HCT116 (cell line): Measurements from ENCODE around the gene PDCD5. TPM values are rescaled to one million over a fixed set of nuclear protein-coding genes. Genes with fewer than 3 reads are reported as not detected.

ENCODE experiments used
- ATAC-seq: fragments of 200-7000 bp; cut with Tn5 transposase; 2 replicates; pipeline ENCODE4 v1.9.1; 2020; ENCODE audit warnings: mild to moderate bottlenecking, moderate library complexity
- BruUV-seq: library from RNA; stranded (reverse); fragments of 400-500 nt; replicated peaks from 2 replicates; lab custom pipeline; 2021; lab: Mats Ljungman, UMichigan
- CTCF ChIA-PET: fragments of 300-600 bp; sonication (Branson Sonifier 250); formaldehyde crosslinking; loops from one replicate; lab custom pipeline; 2021; ENCODE audit warnings: antibody characterized with exemption; lab: Charles Lee
- POLR2A ChIA-PET: fragments of 300-600, 350-600 bp; sonication (Branson Sonifier 250); formaldehyde crosslinking; loops from one replicate; lab custom pipeline; 2021; ENCODE audit warnings: antibody characterized with exemption; lab: Charles Lee
- RAD21 ChIA-PET, 2 experiments: fragments of 300-600 bp; sonication (Branson Sonifier 250); formaldehyde crosslinking; loops; one replicate each; lab custom pipeline; 2023; ENCODE audit warnings: low total read pairs in 2 of 2; ENCODE audit not compliant: uncharacterized antibody in 2 of 2, unreplicated experiment in 2 of 2, low non-redundant PET in 1 of 2; lab: Charles Lee
- DNase-seq: peaks from one replicate; pipeline ENCODE4 v3.0.0-alpha.2; 2010; ENCODE audit warnings: low read depth, low spot score
- H2AFZ ChIP-seq: fragments of 200-600 bp; shearing (Covaris generic), sonication (generic); 2 replicates; pipeline ENCODE4 v1.6.1; 2017; ENCODE audit warnings: low read depth, mixed run types, mixed read lengths, antibody characterized with exemption, low read length; ENCODE audit not compliant: poor library complexity, severe bottlenecking
- H3K27ac ChIP-seq: 2 replicates; pipeline ENCODE4 v1.5.1; 2012; ENCODE audit warnings: low read depth, low read length
- H3K27me3 ChIP-seq: fragments of 200-600 bp; sonication (generic); 2 replicates; pipeline ENCODE4 v1.6.1; 2016; ENCODE audit warnings: mixed run types, low read length, mixed read lengths; ENCODE audit not compliant: insufficient read depth
- H3K36me3 ChIP-seq, 2 experiments: fragments of 200-500 bp in 1 of 2; fragments of 200-600 bp in 1 of 2; sonication (Bioruptor generic) in 1 of 2; sonication (generic) in 1 of 2; 2 replicates each; pipeline versions ENCODE4 v1.5.1 to v1.6.1; 2014 to 2016; ENCODE audit warnings: low read length in 2 of 2, inconsistent platforms in 1 of 2, mixed read lengths in 1 of 2, mixed run types in 1 of 2; ENCODE audit not compliant: insufficient read depth in 2 of 2, control insufficient read depth in 1 of 2
- H3K4me1 ChIP-seq, 2 experiments: fragments of 200-600 bp in 1 of 2; sonication (generic) in 1 of 2; 2 replicates each; pipeline versions ENCODE4 v1.5.1 to v1.6.1; 2012 to 2017; ENCODE audit warnings: low read length in 2 of 2, inconsistent platforms in 1 of 2, mild to moderate bottlenecking in 1 of 2, mixed read lengths in 1 of 2, mixed run types in 1 of 2, moderate library complexity in 1 of 2; ENCODE audit not compliant: insufficient read depth in 2 of 2, control insufficient read depth in 1 of 2
- H3K4me2 ChIP-seq: fragments of 200-600 bp; sonication (generic); 2 replicates; pipeline ENCODE4 v1.6.1; 2017; ENCODE audit warnings: mixed run types, low read length, mixed read lengths
- H3K4me3 ChIP-seq, 2 experiments: fragments of 200-600 bp in 1 of 2; sonication (generic) in 1 of 2; replicated peaks in 1 of 2; 2 replicates each; pipeline ENCODE4 v1.5.1; 2011 to 2016; ENCODE audit warnings: low read length in 2 of 2, control low read depth in 1 of 2, low read depth in 1 of 2, mild to moderate bottlenecking in 1 of 2, mixed read lengths in 1 of 2, mixed run types in 1 of 2
- H3K79me2 ChIP-seq: fragments of 200-600 bp; sonication (generic); 2 replicates; pipeline ENCODE4 v1.6.1; 2017; ENCODE audit warnings: mild to moderate bottlenecking, mixed run types, low read length, moderate library complexity, mixed read lengths; ENCODE audit not compliant: insufficient read depth
- H3K9ac ChIP-seq: fragments of 200-600 bp; sonication (generic); 2 replicates; pipeline ENCODE4 v1.6.1; 2016; ENCODE audit warnings: low read length, mixed read lengths
- H3K9me2 ChIP-seq: fragments of 200-600 bp; sonication (generic), shearing (Covaris generic); 2 replicates; pipeline ENCODE4 v1.6.1; 2017; ENCODE audit warnings: mixed run types, mild to moderate bottlenecking, moderate library complexity; ENCODE audit not compliant: insufficient read depth
- H3K9me3 ChIP-seq, 2 experiments: fragments of 200-500 bp in 1 of 2; fragments of 200-600 bp in 1 of 2; sonication (Bioruptor generic) in 1 of 2; sonication (generic) in 1 of 2; 2 replicates each; pipeline ENCODE4 v1.6.1; 2014 to 2017; ENCODE audit warnings: low read length in 2 of 2, mixed read lengths in 2 of 2, inconsistent platforms in 1 of 2, low read depth in 1 of 2, mild to moderate bottlenecking in 1 of 2, mixed run types in 1 of 2, moderate library complexity in 1 of 2; ENCODE audit not compliant: control insufficient read depth in 1 of 2, insufficient read depth in 1 of 2
- H4K20me1 ChIP-seq: fragments of 200-600 bp; sonication (generic), shearing (Covaris generic); 2 replicates; pipeline ENCODE4 v1.6.1; 2017; ENCODE audit warnings: mixed run types, mild to moderate bottlenecking, moderate library complexity; ENCODE audit not compliant: insufficient read depth
- EGR1 ChIP-seq: IDR thresholded peaks from 2 replicates; pipeline ENCODE4 v1.6.1; 2012; ENCODE audit warnings: low read depth
- EZH2 ChIP-seq: fragments of 200-600 bp; sonication (generic); IDR thresholded peaks from 2 replicates; pipeline ENCODE4 v1.6.1; 2017; ENCODE audit warnings: antibody characterized with exemption, mixed run types
- JUND ChIP-seq: IDR thresholded peaks from 2 replicates; pipeline ENCODE4 v1.6.1; 2012
- POLR2A ChIP-seq: IDR thresholded peaks from 2 replicates; pipeline ENCODE4 v1.7.0; 2011; ENCODE audit warnings: borderline replicate concordance; ENCODE audit not compliant: insufficient read depth, insufficient read length; ENCODE audit errors: extremely low read depth
- POLR2AphosphoS5 ChIP-seq: IDR thresholded peaks from 2 replicates; pipeline ENCODE4 v1.6.1; 2011; ENCODE audit warnings: mild to moderate bottlenecking, low read depth, low read length, moderate library complexity
- RAD21 ChIP-seq: IDR thresholded peaks from 2 replicates; pipeline ENCODE4 v1.6.1; 2012; ENCODE audit warnings: low read depth, mild to moderate bottlenecking
- SIN3A ChIP-seq: IDR thresholded peaks from 2 replicates; pipeline ENCODE4 v1.6.1; 2012; ENCODE audit warnings: low read depth
- SRF ChIP-seq: IDR thresholded peaks from 2 replicates; pipeline ENCODE4 v1.6.1; 2012; ENCODE audit warnings: low read depth
- TCF7L2 ChIP-seq: IDR thresholded peaks from 2 replicates; pipeline ENCODE4 v1.7.0; 2011; ENCODE audit warnings: borderline replicate concordance, inconsistent platforms; ENCODE audit not compliant: insufficient read depth, insufficient read length; ENCODE audit errors: extremely low read depth
- ZFX ChIP-seq: fragments of 450-650 bp; IDR thresholded peaks from 2 replicates; pipeline ENCODE4 v1.6.1; 2017
- intact Hi-C: fragments of 100-400 bp; cut with micrococcal nuclease; formaldehyde crosslinking; loops from 2 replicates; pipeline ENCODE4 v1.10.0; 2022
- total RNA-seq: library from RNA; stranded (reverse); gene quantifications from one replicate; pipeline ENCODE4 v1.2.1, GENCODE V29; 2021; ENCODE audit not compliant: unreplicated experiment
- TF ChIP-seq, protein P1 (sequence below): IDR thresholded peaks from 2 replicates; pipeline ENCODE4 v1.6.1; 2012; ENCODE audit warnings: low read depth
- TF ChIP-seq, protein P2 (sequence below), 3 experiments: fragments of 200-600 bp in 1 of 3; sonication (generic) in 1 of 3; IDR thresholded peaks in 2 of 3; conservative IDR thresholded peaks in 1 of 3; 2 replicates each; pipeline ENCODE4 v1.5.1; 2012 to 2017; ENCODE audit warnings: low read depth in 2 of 3, low read length in 2 of 3, antibody characterized with exemption in 1 of 3, borderline replicate concordance in 1 of 3, control low read depth in 1 of 3, mild to moderate bottlenecking in 1 of 3, mixed read lengths in 1 of 3, mixed run types in 1 of 3, moderate library complexity in 1 of 3; ENCODE audit not compliant: insufficient read depth in 1 of 3

PDCD5 gene
- total RNA-seq, 1 experiment from 2014 or later = 143 TPM

DNA sequence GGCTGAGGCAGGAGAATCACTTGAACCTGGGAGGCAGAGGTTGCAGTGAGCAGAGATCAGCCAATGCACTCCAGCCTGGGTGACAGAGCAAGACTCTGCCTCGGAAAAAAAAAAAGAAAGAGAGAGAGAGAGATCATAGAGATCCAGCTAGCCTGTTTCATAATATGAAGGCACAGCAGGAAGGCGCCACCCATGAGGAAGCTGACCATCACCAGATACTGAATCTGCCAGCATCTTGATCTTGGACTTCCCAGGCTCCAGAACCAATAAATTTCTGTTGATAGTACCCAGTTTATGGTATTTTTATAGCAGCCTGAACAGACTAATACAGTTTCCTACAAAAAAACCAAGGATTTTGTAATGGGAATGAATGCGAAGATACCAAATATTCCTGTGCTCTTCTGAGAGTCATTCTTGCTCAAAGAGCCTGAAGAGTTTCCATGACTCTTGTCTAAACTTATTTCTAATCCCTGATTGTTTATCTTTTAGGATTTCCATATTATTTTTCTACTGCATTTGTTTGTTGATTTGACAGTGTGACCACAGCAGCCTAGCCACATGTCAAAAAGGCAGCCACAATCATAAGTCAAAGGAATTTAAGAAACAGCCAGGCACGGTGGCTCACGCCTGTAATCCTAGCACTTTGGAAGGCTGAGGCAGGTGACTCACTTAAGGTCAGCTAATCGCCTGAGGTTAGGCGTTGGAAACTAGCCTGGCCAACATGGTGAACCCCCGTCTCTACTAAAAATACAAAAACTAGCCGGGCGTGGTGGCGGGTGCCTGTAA, 37.7 kb upstream of the PDCD5 start:
- intact Hi-C loops = no loop called here
- peaks cover 4 to 9% of the 10 kb centered on the region in 2 experiments; a peak in 3 of 4 replicates for H3K4me1 ChIP-seq
- DNase-seq (no peak), ATAC-seq (peak; percentile 47; the same call in 1 of the 2 replicates)
- H2AFZ ChIP-seq = no peak overlapping the region
- no peaks in the 10 kb centered on the region for H3K79me2 ChIP-seq
- no peaks in the 10 kb centered on the region for H3K27me3 ChIP-seq
- TF ChIP-seq JUND (no peak), EZH2 (no peak)
- no peaks in the 10 kb centered on the region for H3K9me3 ChIP-seq
- no peaks in the 10 kb centered on the region for H3K36me3 ChIP-seq
- ChIA-PET POLR2A (no interaction called here), CTCF (no interaction called here), RAD21 (no interaction called here)
- BruUV-seq = no TSS peak
- H3K9me2 ChIP-seq = no peaks in the 10 kb centered on the region
- no peak overlapping the region for H3K4me3 ChIP-seq
- peak overlapping the region; percentile 21 for H3K4me2 ChIP-seq
- no peaks in the 10 kb centered on the region for H4K20me1 ChIP-seq
- no peak overlapping the region for H3K9ac ChIP-seq
- H3K27ac ChIP-seq = no peak overlapping the region

DNA sequence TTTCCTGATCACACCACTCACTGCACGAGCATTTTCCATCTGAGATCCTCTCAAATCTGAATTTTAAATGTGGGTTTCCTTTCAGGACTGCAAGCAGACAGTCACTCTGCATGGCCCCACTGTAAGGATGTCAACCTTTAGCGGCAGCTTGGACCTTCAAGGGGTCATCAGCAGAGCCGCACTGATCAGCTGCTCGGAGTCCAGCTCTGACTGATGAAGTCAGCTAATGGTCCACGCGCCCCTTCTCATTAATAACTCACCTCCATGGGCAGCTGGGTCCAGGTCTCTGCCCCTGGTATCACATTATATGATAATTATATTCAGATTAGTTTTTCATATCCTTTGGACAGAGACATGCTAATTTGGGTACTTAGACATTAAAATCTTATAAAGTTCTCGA, 36.1 kb upstream of the PDCD5 start:
- Histone ChIP-seq H3K27ac (no peak overlapping the region), H3K79me2 (no peaks in the 10 kb centered on the region), H3K36me3 (no peaks in the 10 kb centered on the region), H4K20me1 (no peaks in the 10 kb centered on the region), H3K4me1 (peaks cover 4 to 9% of the 10 kb centered on the region in 2 experiments; a peak in 3 of 4 replicates), H3K27me3 (no peaks in the 10 kb centered on the region), H3K4me3 (no peak overlapping the region), H2AFZ (no peak overlapping the region), H3K9me3 (no peaks in the 10 kb centered on the region), H3K9ac (no peak overlapping the region), H3K9me2 (no peaks in the 10 kb centered on the region), H3K4me2 (no peak overlapping the region)
- intact Hi-C loops = no loop called here
- ChIA-PET POLR2A (no interaction called here), RAD21 (no interaction called here), CTCF (no interaction called here)
- ATAC-seq (no peak), DNase-seq (no peak)
- TF ChIP-seq SIN3A (no peak), EGR1 (no peak), SRF (no peak), POLR2A (no peak), RAD21 (no peak), ZFX (no peak), POLR2AphosphoS5 (no peak), TCF7L2 (no peak)
- TF ChIP-seq, protein P1, sequence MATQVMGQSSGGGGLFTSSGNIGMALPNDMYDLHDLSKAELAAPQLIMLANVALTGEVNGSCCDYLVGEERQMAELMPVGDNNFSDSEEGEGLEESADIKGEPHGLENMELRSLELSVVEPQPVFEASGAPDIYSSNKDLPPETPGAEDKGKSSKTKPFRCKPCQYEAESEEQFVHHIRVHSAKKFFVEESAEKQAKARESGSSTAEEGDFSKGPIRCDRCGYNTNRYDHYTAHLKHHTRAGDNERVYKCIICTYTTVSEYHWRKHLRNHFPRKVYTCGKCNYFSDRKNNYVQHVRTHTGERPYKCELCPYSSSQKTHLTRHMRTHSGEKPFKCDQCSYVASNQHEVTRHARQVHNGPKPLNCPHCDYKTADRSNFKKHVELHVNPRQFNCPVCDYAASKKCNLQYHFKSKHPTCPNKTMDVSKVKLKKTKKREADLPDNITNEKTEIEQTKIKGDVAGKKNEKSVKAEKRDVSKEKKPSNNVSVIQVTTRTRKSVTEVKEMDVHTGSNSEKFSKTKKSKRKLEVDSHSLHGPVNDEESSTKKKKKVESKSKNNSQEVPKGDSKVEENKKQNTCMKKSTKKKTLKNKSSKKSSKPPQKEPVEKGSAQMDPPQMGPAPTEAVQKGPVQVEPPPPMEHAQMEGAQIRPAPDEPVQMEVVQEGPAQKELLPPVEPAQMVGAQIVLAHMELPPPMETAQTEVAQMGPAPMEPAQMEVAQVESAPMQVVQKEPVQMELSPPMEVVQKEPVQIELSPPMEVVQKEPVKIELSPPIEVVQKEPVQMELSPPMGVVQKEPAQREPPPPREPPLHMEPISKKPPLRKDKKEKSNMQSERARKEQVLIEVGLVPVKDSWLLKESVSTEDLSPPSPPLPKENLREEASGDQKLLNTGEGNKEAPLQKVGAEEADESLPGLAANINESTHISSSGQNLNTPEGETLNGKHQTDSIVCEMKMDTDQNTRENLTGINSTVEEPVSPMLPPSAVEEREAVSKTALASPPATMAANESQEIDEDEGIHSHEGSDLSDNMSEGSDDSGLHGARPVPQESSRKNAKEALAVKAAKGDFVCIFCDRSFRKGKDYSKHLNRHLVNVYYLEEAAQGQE = no peak
- TF ChIP-seq, protein P2, sequence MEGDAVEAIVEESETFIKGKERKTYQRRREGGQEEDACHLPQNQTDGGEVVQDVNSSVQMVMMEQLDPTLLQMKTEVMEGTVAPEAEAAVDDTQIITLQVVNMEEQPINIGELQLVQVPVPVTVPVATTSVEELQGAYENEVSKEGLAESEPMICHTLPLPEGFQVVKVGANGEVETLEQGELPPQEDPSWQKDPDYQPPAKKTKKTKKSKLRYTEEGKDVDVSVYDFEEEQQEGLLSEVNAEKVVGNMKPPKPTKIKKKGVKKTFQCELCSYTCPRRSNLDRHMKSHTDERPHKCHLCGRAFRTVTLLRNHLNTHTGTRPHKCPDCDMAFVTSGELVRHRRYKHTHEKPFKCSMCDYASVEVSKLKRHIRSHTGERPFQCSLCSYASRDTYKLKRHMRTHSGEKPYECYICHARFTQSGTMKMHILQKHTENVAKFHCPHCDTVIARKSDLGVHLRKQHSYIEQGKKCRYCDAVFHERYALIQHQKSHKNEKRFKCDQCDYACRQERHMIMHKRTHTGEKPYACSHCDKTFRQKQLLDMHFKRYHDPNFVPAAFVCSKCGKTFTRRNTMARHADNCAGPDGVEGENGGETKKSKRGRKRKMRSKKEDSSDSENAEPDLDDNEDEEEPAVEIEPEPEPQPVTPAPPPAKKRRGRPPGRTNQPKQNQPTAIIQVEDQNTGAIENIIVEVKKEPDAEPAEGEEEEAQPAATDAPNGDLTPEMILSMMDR (IDR thresholded peaks at IDR 0.05 in 2 of 3, conservative IDR thresholded peaks at IDR 0.05 in 1 of 3; ENCODE audit: borderline replicate concordance in 1 of 3, insufficient read depth in 1 of 3, low read depth in 2 of 3, low read length in 2 of 3) = no peak
- BruUV-seq = no TSS peak
